WTC11 (cell line): Measurements from ENCODE around the gene PHC1. TPM values are rescaled to one million over a fixed set of nuclear protein-coding genes. Genes with fewer than 3 reads are reported as not detected.
A peak's percentile ranks its signal among the peaks of the same experiment; 100 is the strongest.
"Not testable (repeated sequence)": the region's sequence is repeated elsewhere in the genome, so short reads cannot be mapped to it uniquely, and the experiment has no call there.

ENCODE experiments used
- ATAC-seq: fragments of 200-7000 bp; cut with Tn5 transposase; 2 replicates; pipeline ENCODE4 v1.10.0; 2021; ENCODE audit warnings: mild to moderate bottlenecking, moderate library complexity
- CTCF ChIA-PET: fragments of 300-600 bp; sonication (Branson Sonifier 250); formaldehyde crosslinking; loops from one replicate; lab custom pipeline; 2021; ENCODE audit warnings: antibody characterized with exemption; lab: Charles Lee
- POLR2A ChIA-PET: fragments of 350-600 bp; sonication (Branson Sonifier 250); formaldehyde crosslinking; loops from one replicate; lab custom pipeline; 2021; ENCODE audit warnings: antibody characterized with exemption; lab: Charles Lee
- DNase-seq: peaks from one replicate; pipeline ENCODE4 v3.0.0; 2021; ENCODE audit warnings: low spot score
- H3K27ac Mint-ChIP-seq: 2 replicates; pipeline ENCODE4 v1.8.0; 2021; ENCODE audit warnings: mixed read lengths
- H3K27me3 Mint-ChIP-seq: 2 replicates; pipeline ENCODE4 v1.8.0; 2021; ENCODE audit warnings: low read depth, mild to moderate bottlenecking, moderate library complexity, mixed read lengths
- H3K36me3 Mint-ChIP-seq: 2 replicates; pipeline ENCODE4 v1.8.0; 2021; ENCODE audit warnings: mixed read lengths
- H3K4me1 Mint-ChIP-seq: 2 replicates; pipeline ENCODE4 v1.8.0; 2022; ENCODE audit warnings: mixed read lengths
- H3K4me3 Mint-ChIP-seq: 2 replicates; pipeline ENCODE4 v1.8.0; 2021; ENCODE audit warnings: mild to moderate bottlenecking, moderate library complexity, mixed read lengths
- H3K9me3 Mint-ChIP-seq: 2 replicates; pipeline ENCODE4 v1.8.0; 2021; ENCODE audit warnings: mixed read lengths
- EMX1 ChIP-seq: fragments of 250-450 bp; sonication (Bioruptor Pico); IDR thresholded peaks from 2 replicates; pipeline ENCODE4 v1.8.0; 2021; ENCODE audit warnings: mild to moderate bottlenecking
- HMGA2 ChIP-seq: fragments of 250-450 bp; sonication (Bioruptor Pico); IDR thresholded peaks from 2 replicates; pipeline ENCODE4 v1.4.0; 2021; ENCODE audit warnings: mild to moderate bottlenecking, moderate library complexity
- MYBL2 ChIP-seq: sonication (generic); formaldehyde crosslinking; IDR thresholded peaks from 2 replicates; pipeline ENCODE4 v1.8.1; 2023; ENCODE audit warnings: mild to moderate bottlenecking, moderate library complexity, missing genetic modification reagents
- NFATC4 ChIP-seq: fragments of 250-450 bp; sonication (Bioruptor Pico); IDR thresholded peaks from 2 replicates; pipeline ENCODE4 v1.9.0; 2021; ENCODE audit warnings: mild to moderate bottlenecking
- NFYB ChIP-seq: sonication (generic); formaldehyde crosslinking; conservative IDR thresholded peaks from 2 replicates; pipeline ENCODE4 v1.8.0; 2022; ENCODE audit warnings: low read depth, missing genetic modification reagents
- NR1H2 ChIP-seq: sonication (generic); formaldehyde crosslinking; IDR thresholded peaks from 2 replicates; pipeline ENCODE4 v1.9.0; 2021; ENCODE audit warnings: mild to moderate bottlenecking, moderate library complexity, missing genetic modification reagents
- OVOL2 ChIP-seq: fragments of 250-450 bp; sonication (Bioruptor Pico); IDR thresholded peaks from 2 replicates; pipeline ENCODE4 v1.9.0; 2021; ENCODE audit warnings: mild to moderate bottlenecking, borderline replicate concordance
- SP1 ChIP-seq: sonication (generic); formaldehyde crosslinking; conservative IDR thresholded peaks from 2 replicates; pipeline ENCODE4 v1.8.1; 2022; ENCODE audit warnings: missing genetic modification reagents
- TEAD1 ChIP-seq: sonication (generic); formaldehyde crosslinking; IDR thresholded peaks from 2 replicates; pipeline ENCODE4 v1.8.0; 2022; ENCODE audit warnings: mild to moderate bottlenecking, missing genetic modification reagents
- total RNA-seq: library from RNA; stranded (reverse); gene quantifications from 3 replicates; pipeline ENCODE4 v1.2.3, GENCODE V29; 2021
- TF ChIP-seq, protein P1 (sequence below): sonication (generic); formaldehyde crosslinking; IDR thresholded peaks from 2 replicates; pipeline ENCODE4 v1.8.1; 2023; ENCODE audit warnings: mild to moderate bottlenecking, missing genetic modification reagents, moderate library complexity
- TF ChIP-seq, protein P2 (sequence below): fragments of 250-450 bp; sonication (Bioruptor Pico); IDR thresholded peaks from 2 replicates; pipeline ENCODE4 v1.9.0; 2021; ENCODE audit warnings: mild to moderate bottlenecking, borderline replicate concordance
- TF ChIP-seq, protein P3 (sequence below): fragments of 250-450 bp; sonication (Bioruptor Pico); IDR thresholded peaks from 2 replicates; pipeline ENCODE4 v1.9.0; 2021; ENCODE audit warnings: mild to moderate bottlenecking
- TF ChIP-seq, protein P4 (sequence below): sonication (generic); formaldehyde crosslinking; IDR thresholded peaks from 2 replicates; pipeline ENCODE4 v1.8.1; 2023; ENCODE audit warnings: mild to moderate bottlenecking, moderate library complexity, missing genetic modification reagents
- TF ChIP-seq, protein P5 (sequence below): sonication (generic); formaldehyde crosslinking; IDR thresholded peaks from 2 replicates; pipeline ENCODE4 v1.8.0; 2023; ENCODE audit warnings: missing genetic modification reagents, mild to moderate bottlenecking, borderline replicate concordance

Gene PHC1
- total RNA-seq, 1 experiment from 2014 or later, result 733 TPM

DNA sequence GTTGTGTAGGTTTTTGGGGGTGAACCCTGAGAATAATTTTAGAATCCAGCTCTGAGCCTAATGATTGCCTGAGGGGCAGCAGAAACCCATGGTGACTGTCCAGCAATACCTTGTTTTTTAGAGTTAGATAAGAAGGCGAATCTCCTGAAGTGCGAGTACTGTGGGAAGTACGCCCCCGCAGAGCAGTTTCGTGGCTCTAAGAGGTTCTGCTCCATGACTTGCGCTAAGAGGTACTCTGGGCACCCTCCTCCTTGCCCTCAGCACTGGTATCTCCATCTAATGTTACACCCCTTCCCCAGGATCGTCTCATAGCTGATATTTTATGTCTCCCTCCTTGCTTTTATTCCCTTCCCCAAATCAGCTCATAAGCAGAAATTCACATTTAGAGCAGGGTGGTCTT lies 22.4 kb downstream of the PHC1 start:
- ChIA-PET CTCF (no interaction called here), POLR2A (interaction anchor here (1.3 kb wide), 1 partner anchor 18 kb away, joined by 3 read pairs; no protein-coding TSS in a partner anchor)
- no peaks in the 10 kb centered on the region for H3K4me1 Mint-ChIP-seq
- no peak for ATAC-seq
- DNase-seq, result no peak
- H3K27me3 Mint-ChIP-seq, result no peaks in the 10 kb centered on the region
- H3K36me3 Mint-ChIP-seq, result peaks cover 78% of the 10 kb centered on the region
- no peaks in the 10 kb centered on the region for H3K9me3 Mint-ChIP-seq
- peak overlapping the region; percentile 64 for H3K27ac Mint-ChIP-seq
- H3K4me3 Mint-ChIP-seq, result no peak overlapping the region
- no peak for TF ChIP-seq NFATC4
- TF ChIP-seq, protein P1, sequence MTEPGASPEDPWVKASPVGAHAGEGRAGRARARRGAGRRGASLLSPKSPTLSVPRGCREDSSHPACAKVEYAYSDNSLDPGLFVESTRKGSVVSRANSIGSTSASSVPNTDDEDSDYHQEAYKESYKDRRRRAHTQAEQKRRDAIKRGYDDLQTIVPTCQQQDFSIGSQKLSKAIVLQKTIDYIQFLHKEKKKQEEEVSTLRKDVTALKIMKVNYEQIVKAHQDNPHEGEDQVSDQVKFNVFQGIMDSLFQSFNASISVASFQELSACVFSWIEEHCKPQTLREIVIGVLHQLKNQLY, result no peak
- TF ChIP-seq TEAD1 (CRISPR knock-in tag), result no peak
- no peak for TF ChIP-seq EMX1 (CRISPR knock-in tag)
- TF ChIP-seq OVOL2 (CRISPR knock-in tag), result no peak
- TF ChIP-seq, protein P2, sequence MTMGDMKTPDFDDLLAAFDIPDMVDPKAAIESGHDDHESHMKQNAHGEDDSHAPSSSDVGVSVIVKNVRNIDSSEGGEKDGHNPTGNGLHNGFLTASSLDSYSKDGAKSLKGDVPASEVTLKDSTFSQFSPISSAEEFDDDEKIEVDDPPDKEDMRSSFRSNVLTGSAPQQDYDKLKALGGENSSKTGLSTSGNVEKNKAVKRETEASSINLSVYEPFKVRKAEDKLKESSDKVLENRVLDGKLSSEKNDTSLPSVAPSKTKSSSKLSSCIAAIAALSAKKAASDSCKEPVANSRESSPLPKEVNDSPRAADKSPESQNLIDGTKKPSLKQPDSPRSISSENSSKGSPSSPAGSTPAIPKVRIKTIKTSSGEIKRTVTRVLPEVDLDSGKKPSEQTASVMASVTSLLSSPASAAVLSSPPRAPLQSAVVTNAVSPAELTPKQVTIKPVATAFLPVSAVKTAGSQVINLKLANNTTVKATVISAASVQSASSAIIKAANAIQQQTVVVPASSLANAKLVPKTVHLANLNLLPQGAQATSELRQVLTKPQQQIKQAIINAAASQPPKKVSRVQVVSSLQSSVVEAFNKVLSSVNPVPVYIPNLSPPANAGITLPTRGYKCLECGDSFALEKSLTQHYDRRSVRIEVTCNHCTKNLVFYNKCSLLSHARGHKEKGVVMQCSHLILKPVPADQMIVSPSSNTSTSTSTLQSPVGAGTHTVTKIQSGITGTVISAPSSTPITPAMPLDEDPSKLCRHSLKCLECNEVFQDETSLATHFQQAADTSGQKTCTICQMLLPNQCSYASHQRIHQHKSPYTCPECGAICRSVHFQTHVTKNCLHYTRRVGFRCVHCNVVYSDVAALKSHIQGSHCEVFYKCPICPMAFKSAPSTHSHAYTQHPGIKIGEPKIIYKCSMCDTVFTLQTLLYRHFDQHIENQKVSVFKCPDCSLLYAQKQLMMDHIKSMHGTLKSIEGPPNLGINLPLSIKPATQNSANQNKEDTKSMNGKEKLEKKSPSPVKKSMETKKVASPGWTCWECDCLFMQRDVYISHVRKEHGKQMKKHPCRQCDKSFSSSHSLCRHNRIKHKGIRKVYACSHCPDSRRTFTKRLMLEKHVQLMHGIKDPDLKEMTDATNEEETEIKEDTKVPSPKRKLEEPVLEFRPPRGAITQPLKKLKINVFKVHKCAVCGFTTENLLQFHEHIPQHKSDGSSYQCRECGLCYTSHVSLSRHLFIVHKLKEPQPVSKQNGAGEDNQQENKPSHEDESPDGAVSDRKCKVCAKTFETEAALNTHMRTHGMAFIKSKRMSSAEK (CRISPR knock-in tag), result no peak
- TF ChIP-seq MYBL2 (CRISPR knock-in tag), result no peak

DNA sequence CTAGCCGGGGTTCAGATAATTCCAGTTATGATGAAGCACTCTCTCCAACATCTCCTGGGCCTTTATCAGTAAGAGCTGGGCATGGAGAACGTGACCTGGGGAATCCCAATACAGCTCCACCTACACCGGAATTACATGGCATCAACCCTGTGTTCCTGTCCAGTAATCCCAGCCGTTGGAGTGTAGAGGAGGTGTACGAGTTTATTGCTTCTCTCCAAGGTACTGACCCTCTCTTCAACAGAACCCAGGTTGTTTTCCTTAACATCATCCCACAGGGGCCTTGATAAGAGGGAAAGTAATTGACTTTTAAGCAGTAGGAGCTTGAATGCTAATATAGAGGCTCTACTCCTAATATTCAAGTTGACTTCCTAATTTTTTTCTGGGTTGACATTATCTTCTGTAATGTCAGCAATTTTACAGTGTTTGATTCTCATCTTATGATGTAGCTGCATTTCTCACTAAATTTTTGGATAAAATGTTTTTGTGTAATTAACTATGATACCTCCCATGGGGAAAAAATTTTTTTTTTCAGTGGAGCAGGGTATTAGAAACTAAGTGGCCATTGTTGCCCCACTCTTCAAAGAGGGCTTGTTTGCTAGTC lies 23.6 kb downstream of the PHC1 start:
- ATAC-seq, POLR2A ChIA-PET, H3K4me1 Mint-ChIP-seq, DNase-seq, H3K9me3 Mint-ChIP-seq, H3K4me3 Mint-ChIP-seq, CTCF ChIA-PET, H3K27ac Mint-ChIP-seq, H3K27me3 Mint-ChIP-seq: not testable (repeated sequence)
- H3K36me3 Mint-ChIP-seq, result peaks cover 80% of the 10 kb centered on the region

DNA sequence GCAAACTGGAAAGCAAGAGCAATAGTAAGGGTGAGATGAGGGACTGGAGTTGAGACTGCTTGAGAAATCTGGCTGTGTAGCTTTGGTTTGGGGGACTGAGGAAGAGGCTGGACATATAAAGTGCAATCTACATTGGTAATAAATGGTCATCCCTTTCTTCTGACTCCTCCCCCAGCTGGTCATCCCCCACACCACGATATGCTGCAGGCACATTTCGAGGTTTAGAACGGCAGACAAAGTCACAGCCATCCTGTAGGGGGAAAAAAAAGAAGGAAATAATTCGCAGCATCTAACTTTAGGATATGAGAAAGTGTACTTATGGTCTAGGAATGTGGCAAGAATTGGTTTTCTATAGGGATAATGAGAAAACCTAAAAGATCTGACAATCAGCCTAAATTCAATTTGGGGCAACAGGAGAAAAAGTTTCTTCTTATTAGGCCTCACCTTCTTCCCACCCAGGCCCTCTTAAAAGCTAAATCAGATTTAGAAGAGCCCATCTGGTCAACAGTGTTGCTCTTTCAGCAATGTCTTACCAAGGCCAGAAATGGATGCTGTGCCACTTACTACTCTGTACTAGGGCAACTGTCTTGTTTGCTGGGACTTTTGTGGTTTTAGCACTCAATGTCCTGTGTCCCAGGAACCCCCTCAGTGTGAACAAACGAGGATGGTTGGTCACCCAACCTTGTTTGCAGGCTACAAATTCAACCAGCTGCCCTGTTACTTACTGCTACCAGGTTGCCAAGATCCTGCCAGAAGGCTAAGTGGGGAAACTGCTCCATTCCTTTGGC lies 27.6 kb downstream of the PHC1 start:
- peak overlapping the region; percentile 44 for H3K27ac Mint-ChIP-seq
- TF ChIP-seq NFYB (no peak), HMGA2 (CRISPR knock-in tag) (no peak), SP1 (no peak), NR1H2 (CRISPR knock-in tag) (no peak)
- TF ChIP-seq, protein P3, sequence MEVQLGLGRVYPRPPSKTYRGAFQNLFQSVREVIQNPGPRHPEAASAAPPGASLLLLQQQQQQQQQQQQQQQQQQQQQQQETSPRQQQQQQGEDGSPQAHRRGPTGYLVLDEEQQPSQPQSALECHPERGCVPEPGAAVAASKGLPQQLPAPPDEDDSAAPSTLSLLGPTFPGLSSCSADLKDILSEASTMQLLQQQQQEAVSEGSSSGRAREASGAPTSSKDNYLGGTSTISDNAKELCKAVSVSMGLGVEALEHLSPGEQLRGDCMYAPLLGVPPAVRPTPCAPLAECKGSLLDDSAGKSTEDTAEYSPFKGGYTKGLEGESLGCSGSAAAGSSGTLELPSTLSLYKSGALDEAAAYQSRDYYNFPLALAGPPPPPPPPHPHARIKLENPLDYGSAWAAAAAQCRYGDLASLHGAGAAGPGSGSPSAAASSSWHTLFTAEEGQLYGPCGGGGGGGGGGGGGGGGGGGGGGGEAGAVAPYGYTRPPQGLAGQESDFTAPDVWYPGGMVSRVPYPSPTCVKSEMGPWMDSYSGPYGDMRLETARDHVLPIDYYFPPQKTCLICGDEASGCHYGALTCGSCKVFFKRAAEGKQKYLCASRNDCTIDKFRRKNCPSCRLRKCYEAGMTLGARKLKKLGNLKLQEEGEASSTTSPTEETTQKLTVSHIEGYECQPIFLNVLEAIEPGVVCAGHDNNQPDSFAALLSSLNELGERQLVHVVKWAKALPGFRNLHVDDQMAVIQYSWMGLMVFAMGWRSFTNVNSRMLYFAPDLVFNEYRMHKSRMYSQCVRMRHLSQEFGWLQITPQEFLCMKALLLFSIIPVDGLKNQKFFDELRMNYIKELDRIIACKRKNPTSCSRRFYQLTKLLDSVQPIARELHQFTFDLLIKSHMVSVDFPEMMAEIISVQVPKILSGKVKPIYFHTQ, result peak; percentile 83
- TF ChIP-seq, protein P4, sequence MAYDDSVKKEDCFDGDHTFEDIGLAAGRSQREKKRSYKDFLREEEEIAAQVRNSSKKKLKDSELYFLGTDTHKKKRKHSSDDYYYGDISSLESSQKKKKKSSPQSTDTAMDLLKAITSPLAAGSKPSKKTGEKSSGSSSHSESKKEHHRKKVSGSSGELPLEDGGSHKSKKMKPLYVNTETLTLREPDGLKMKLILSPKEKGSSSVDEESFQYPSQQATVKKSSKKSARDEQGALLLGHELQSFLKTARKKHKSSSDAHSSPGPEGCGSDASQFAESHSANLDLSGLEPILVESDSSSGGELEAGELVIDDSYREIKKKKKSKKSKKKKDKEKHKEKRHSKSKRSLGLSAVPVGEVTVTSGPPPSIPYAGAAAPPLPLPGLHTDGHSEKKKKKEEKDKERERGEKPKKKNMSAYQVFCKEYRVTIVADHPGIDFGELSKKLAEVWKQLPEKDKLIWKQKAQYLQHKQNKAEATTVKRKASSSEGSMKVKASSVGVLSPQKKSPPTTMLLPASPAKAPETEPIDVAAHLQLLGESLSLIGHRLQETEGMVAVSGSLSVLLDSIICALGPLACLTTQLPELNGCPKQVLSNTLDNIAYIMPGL (CRISPR knock-in tag), result no peak
- TF ChIP-seq, protein P5, sequence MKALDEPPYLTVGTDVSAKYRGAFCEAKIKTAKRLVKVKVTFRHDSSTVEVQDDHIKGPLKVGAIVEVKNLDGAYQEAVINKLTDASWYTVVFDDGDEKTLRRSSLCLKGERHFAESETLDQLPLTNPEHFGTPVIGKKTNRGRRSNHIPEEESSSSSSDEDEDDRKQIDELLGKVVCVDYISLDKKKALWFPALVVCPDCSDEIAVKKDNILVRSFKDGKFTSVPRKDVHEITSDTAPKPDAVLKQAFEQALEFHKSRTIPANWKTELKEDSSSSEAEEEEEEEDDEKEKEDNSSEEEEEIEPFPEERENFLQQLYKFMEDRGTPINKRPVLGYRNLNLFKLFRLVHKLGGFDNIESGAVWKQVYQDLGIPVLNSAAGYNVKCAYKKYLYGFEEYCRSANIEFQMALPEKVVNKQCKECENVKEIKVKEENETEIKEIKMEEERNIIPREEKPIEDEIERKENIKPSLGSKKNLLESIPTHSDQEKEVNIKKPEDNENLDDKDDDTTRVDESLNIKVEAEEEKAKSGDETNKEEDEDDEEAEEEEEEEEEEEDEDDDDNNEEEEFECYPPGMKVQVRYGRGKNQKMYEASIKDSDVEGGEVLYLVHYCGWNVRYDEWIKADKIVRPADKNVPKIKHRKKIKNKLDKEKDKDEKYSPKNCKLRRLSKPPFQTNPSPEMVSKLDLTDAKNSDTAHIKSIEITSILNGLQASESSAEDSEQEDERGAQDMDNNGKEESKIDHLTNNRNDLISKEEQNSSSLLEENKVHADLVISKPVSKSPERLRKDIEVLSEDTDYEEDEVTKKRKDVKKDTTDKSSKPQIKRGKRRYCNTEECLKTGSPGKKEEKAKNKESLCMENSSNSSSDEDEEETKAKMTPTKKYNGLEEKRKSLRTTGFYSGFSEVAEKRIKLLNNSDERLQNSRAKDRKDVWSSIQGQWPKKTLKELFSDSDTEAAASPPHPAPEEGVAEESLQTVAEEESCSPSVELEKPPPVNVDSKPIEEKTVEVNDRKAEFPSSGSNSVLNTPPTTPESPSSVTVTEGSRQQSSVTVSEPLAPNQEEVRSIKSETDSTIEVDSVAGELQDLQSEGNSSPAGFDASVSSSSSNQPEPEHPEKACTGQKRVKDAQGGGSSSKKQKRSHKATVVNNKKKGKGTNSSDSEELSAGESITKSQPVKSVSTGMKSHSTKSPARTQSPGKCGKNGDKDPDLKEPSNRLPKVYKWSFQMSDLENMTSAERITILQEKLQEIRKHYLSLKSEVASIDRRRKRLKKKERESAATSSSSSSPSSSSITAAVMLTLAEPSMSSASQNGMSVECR (CRISPR knock-in tag), result no peak

More for the DNA sequence above, 27.6 kb downstream of the PHC1 start:
- ATAC-seq, result no peak
- CTCF ChIA-PET, result interaction anchor here (1.0 to 1.3 kb wide), 2 partner anchors 95 to 284 kb away, joined by 3 read pairs; no protein-coding TSS in a partner anchor
- no peak for DNase-seq
- H3K4me1 Mint-ChIP-seq, result peaks cover 6% of the 10 kb centered on the region
- POLR2A ChIA-PET, result no interaction called here
- no peaks in the 10 kb centered on the region for H3K27me3 Mint-ChIP-seq
- peaks cover 69% of the 10 kb centered on the region for H3K36me3 Mint-ChIP-seq
- H3K9me3 Mint-ChIP-seq, result no peaks in the 10 kb centered on the region
- no peak overlapping the region for H3K4me3 Mint-ChIP-seq
